Loucy (cell line): ENCODE results near the gene CCDC70.

ENCODE experiments used
- EZH2phosphoT487 ChIP-seq: fragments of 200-600 bp; IDR thresholded peaks from 2 replicates; pipeline ENCODE4 v1.6.1; 2018; ENCODE audit warnings: antibody characterized with exemption, mild to moderate bottlenecking, moderate library complexity, borderline replicate concordance
- TF ChIP-seq, protein P1 (sequence below): fragments of 200-600 bp; sonication (generic); conservative IDR thresholded peaks from 2 replicates; pipeline ENCODE4 v1.5.1; 2014; ENCODE audit warnings: mild to moderate bottlenecking, antibody characterized with exemption, low read length

DNA sequence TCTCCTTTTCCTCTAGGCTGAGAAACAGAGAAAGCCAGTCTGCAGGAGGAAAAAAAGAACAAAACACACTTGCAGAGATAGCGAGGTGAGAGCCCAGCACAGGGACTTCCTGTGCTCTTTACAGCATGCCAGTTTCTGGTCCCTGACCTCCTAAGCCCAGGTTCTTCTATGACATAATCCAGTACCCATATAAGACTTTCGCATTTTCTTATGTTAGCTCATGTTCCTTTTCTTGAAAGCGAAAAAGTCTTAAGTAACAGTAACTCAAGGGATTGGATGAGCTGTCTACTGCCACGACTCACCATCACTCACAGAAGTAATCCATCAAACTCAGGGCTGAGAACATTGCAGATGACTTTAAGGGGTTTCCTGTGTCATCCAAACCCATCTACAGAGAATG, 17.4 kb downstream of the CCDC70 start:
- TF ChIP-seq, protein P1, sequence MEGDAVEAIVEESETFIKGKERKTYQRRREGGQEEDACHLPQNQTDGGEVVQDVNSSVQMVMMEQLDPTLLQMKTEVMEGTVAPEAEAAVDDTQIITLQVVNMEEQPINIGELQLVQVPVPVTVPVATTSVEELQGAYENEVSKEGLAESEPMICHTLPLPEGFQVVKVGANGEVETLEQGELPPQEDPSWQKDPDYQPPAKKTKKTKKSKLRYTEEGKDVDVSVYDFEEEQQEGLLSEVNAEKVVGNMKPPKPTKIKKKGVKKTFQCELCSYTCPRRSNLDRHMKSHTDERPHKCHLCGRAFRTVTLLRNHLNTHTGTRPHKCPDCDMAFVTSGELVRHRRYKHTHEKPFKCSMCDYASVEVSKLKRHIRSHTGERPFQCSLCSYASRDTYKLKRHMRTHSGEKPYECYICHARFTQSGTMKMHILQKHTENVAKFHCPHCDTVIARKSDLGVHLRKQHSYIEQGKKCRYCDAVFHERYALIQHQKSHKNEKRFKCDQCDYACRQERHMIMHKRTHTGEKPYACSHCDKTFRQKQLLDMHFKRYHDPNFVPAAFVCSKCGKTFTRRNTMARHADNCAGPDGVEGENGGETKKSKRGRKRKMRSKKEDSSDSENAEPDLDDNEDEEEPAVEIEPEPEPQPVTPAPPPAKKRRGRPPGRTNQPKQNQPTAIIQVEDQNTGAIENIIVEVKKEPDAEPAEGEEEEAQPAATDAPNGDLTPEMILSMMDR: no peak
- TF ChIP-seq EZH2phosphoT487: no peak
